Cerebellar cortex (tissue), 1 donor: ENCODE measurements around the gene ETAA1.

ENCODE experiments used
- DNase-seq: peaks from one replicate; pipeline ENCODE4 v3.0.0-alpha.2; 2015; ENCODE audit warnings: low spot score

Gene ETAA1

GRCh38 chr2:67438337-67438736 is 41.2 kb downstream of the ETAA1 start:
- no peak for DNase-seq

GRCh38 chr2:67445652-67446268 is 48.6 kb downstream of the ETAA1 start:
- no peak for DNase-seq

- no peak for DNase-seq
Observed at GRCh38 chr2:67446491-67446911, 49.4 kb downstream of the ETAA1 start.

- DNase-seq = no peak
Observed at GRCh38 chr2:67448648-67449047, 51.5 kb downstream of the ETAA1 start.

GRCh38 chr2:67451086-67451832 is 54.1 kb downstream of the ETAA1 start:
- no peak for DNase-seq

GRCh38 chr2:67453310-67453709 is 56.2 kb downstream of the ETAA1 start:
- DNase-seq = no peak

GRCh38 chr2:67455219-67456142 is 58.3 kb downstream of the ETAA1 start:
- DNase-seq = no peak

DNA sequence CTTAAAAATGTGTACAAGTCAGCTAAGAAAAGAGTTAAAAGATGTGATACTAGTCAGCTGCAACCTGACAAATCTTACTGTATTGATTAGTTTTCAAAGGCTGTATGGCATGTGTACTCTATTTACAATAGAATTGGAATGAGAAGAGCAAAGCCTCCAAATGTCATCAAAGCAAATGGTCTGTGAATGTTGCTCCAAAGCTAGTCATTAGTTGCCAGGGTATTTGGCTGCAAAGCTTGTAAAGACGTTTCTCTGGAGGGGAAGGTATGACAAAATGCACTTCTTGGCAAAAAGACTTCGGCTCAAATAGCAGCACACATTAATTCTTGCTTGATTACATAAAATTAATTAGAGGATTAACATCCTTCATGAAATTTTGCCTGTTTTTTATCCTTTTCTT is 59.3 kb downstream of the ETAA1 start:
- DNase-seq = no peak

DNA sequence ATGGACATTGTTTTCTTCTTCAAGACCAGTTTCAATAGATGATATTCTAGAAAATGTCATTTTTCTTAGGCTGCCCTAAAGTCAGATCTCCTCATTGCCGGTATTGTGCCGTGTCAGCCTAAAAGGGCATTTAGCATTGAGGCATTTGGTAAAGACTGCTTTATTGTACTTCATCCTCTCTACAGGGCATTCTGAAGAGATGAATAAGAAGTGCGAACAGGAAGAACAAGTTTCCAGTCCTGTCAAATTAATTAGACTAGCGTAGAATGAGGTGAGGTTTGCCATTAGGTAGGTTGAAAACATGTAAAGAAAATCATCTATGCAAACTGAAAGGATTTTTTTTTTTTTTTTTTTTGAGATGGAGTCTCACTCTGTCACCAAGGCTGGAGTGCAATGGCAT is 60.6 kb downstream of the ETAA1 start:
- no peak for DNase-seq

DNA sequence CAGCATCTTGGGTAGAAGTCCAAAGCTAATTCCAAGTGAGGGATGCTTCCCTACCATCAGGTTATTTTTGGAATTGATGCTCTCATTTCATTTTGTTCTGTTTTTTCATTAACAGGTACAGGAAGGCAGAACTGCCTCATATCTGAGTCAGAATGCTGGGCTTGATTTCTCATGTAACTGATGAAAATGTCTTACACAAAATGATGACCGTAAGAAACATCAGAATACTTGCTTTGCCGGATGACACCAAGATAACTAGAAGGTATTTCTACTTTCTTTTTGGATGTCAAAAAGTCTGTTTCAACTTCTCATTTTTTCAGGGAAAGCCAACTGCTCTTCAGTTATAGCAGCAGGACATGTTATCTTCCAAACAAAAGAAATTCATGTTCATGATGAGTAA is 62.6 kb downstream of the ETAA1 start:
- DNase-seq = no peak
